ENCODE measurements around the gene TMC6. TPM values are rescaled to one million over a fixed set of nuclear protein-coding genes. Genes with fewer than 3 reads are reported as not detected.

TMC6 gene
- total and polyA plus RNA-seq, 12 donors: 2.5 to 79.0 (median 19.1) TPM

DNA sequence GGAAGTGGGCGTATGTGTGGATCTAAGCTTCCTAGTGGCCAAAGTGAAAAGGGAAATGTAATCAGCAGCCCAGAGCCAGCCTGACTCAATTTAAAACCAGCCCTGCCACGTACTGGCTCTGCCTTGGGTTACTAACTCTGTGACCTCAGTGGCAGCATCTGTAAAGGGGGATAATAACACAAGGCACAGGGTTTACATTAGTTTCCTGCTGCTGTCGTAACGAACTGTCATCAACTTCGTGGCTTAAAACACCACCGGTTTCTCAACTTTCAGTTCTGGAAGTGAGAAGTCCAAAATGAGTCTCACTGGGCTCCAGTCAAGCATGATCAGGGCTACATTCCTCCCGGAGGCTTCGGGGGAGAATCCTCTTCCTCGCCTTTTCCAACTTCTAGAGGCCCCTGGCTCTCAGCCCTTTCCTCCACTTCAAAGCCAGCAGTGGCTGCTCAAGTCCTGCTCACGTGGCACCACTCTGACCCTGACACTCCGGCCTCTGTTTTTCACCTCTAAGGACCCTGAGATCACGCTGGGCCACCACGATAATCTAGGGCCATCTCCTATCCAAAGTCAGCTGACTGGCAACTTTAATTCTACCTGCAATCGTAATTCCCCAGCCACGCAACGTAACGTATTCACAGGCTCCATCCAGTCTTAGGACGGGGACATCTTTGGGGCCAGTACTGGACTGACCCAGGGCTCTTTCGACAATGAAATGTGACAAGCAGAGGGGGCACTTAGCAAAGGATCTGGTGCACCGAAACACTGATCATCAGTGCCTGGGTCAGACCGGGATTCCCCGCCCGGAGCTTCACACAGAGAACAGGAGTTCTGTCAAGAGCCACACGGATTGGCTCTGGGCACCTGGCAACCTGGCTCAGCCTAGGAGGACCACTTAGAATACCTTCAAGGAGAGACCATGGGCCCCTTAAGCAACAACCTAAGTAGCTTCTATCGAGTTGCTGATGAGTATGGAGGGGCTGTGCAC, 14.5 kb downstream of the TMC6 start:
- H3K4me1 ChIP-seq (replicated peaks in 1 of 2): no peaks in the 10 kb centered on the region
- H3K9me3 ChIP-seq (replicated peaks in 1 of 3): no peaks in the 10 kb centered on the region
- intact Hi-C loops (cut with DNase I): loop anchor here (2.0 to 5.0 kb wide), 3 partner anchors 58 to 138 kb away; no protein-coding TSS in a partner anchor
- H3K4me3 ChIP-seq: no peak overlapping the region
- no peak overlapping the region for H3K27ac ChIP-seq
- TF ChIP-seq, protein P1, sequence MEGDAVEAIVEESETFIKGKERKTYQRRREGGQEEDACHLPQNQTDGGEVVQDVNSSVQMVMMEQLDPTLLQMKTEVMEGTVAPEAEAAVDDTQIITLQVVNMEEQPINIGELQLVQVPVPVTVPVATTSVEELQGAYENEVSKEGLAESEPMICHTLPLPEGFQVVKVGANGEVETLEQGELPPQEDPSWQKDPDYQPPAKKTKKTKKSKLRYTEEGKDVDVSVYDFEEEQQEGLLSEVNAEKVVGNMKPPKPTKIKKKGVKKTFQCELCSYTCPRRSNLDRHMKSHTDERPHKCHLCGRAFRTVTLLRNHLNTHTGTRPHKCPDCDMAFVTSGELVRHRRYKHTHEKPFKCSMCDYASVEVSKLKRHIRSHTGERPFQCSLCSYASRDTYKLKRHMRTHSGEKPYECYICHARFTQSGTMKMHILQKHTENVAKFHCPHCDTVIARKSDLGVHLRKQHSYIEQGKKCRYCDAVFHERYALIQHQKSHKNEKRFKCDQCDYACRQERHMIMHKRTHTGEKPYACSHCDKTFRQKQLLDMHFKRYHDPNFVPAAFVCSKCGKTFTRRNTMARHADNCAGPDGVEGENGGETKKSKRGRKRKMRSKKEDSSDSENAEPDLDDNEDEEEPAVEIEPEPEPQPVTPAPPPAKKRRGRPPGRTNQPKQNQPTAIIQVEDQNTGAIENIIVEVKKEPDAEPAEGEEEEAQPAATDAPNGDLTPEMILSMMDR (IDR thresholded peaks at IDR 0.05): no peak
- TF ChIP-seq POLR2A (IDR thresholded peaks at IDR 0.05): no peak
- 70 to 83% (median 79%) methylated on average over 23 to 25 of the region's 25 CpGs for WGBS, 4 donors
- H3K27me3 ChIP-seq: peaks cover 6% of the 10 kb centered on the region
- H3K36me3 ChIP-seq (replicated peaks in 1 of 2): no peaks in the 10 kb centered on the region
- no peak for DNase-seq

DNA sequence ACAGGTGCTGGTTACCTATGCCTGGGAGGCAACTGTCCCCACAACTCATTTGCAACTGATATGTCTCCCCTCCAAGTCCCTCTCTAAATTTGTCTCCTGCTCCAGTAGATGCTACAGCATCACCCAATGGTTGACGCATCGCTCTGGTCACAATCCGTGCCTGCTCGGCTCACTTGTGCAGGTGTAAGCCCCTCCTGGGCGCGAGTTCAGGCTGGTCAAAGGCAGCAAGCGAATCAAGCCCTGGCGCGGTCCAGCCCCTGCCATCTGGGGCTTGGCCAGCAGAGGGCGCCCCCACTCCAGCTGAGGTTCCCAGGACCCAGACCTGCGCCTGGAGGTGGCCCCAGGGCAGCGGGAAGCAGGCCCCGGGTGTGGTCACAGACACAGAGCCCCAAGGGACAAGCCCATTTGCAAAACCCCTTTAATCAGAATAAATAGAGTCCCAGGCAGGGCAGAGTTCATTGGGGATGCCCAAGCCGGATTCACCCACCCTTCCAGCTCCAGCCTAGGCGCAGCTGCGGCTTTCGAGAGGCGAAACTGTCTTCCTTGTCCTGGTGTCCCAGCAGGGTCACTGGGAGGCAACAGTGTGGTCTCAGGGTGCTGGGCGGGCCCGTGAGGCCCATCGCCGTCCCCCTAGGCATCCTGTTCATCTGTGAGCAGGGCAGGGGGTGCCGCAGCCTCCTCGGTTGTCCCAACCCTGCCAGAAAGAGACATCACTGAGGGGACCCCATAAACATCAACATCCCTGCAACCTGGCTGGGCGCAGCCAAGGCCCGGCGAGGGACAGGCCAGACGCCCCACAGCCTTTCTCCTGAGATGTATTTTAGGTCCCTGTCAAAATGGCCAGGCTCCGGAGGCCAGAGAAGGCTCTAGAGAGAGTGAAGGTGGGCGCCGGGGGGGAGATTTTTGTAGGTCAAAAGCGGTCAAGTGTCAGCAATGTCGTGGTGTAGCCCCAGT, 15.8 kb downstream of the TMC6 start:
- intact Hi-C loops (cut with DNase I): loop anchor here (2.0 to 5.0 kb wide), 3 partner anchors 60 to 140 kb away; no protein-coding TSS in a partner anchor
- no peak for TF ChIP-seq POLR2A (IDR thresholded peaks at IDR 0.05)
- TF ChIP-seq, protein P1 (IDR thresholded peaks at IDR 0.05): peak; percentile 96 to 100 (median 98)
- peak; percentile 61 to 88 (median 76) for DNase-seq
- peaks cover 6% of the 10 kb centered on the region for H3K27me3 ChIP-seq
- no peaks in the 10 kb centered on the region for H3K4me1 ChIP-seq (replicated peaks in 1 of 2)
- H3K27ac ChIP-seq: no peak overlapping the region
- H3K36me3 ChIP-seq (replicated peaks in 1 of 2): no peaks in the 10 kb centered on the region
- H3K4me3 ChIP-seq: no peak overlapping the region
- 37 to 50% (median 46%) methylated on average over 16 to 33 of the region's 33 CpGs for WGBS, 4 donors
- no peaks in the 10 kb centered on the region for H3K9me3 ChIP-seq (replicated peaks in 1 of 3)

DNA sequence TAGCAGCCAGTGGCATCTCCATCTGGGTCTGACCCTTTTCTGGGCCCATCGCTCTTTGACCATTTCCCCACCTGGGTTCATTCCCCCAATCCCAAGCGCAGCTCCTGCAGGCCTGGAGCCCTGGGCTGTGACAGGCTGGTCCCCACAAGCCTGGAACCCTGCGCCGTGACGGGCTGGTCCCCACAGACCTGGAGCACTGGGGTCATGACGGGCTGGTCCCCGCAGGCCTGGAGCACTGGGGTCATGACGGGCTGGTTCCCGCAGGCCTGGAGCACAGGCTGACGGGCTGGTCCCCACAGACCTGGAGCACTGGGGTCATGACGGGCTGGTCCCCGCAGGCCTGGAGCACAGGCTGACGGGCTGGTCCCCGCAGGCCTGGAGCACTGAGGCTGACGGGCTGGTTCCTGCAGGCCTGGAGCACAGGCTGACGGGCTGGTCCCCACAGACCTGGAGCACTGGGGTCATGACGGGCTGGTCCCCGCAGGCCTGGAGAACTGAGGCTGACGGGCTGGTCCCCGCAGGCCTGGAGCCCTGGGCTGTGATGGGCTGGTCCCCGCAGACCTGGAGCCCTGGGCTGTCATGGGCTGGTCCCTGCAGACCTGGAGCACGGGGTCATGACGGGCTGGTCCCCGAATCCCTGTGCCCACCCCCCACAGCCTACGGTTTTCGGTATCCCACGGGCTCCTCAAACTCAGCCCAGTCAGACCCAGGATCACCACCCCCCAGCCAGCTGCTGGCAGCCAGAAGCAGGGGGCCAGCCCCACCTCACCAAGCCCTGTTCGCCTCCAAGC, 16.6 kb downstream of the TMC6 start:
- Histone ChIP-seq H3K36me3 (replicated peaks in 1 of 2) (no peaks in the 10 kb centered on the region), H3K27ac (no peak overlapping the region), H3K4me1 (replicated peaks in 1 of 2) (no peaks in the 10 kb centered on the region), H3K4me3 (no peak overlapping the region), H3K27me3 (peaks cover 6% of the 10 kb centered on the region), H3K9me3 (replicated peaks in 1 of 3) (no peaks in the 10 kb centered on the region)
- TF ChIP-seq, protein P1 (IDR thresholded peaks at IDR 0.05): no peak
- TF ChIP-seq POLR2A (IDR thresholded peaks at IDR 0.05): no peak
- DNase-seq: peak in 1 of 7 donors; percentile 16
- WGBS, 4 donors: 73 to 87% (median 81%) methylated on average over 5 to 28 of the region's 28 CpGs
- intact Hi-C loops (cut with DNase I): loop anchor here (2.0 to 5.0 kb wide), 3 partner anchors 60 to 140 kb away; no protein-coding TSS in a partner anchor

All from adrenal gland (tissue), 12 donors.